Pericardium fibroblast (primary cell): Measurements from ENCODE around the gene CSRP1. TPM values are rescaled to one million over a fixed set of nuclear protein-coding genes. Genes with fewer than 3 reads are reported as not detected.

Experiments used
- total RNA-seq: library from RNA; depleted of rRNA; stranded (reverse); fragments of >200 nt; gene quantifications from 2 replicates; pipeline ENCODE4 v1.2.3, GENCODE V29; 2015

Gene CSRP1
- total RNA-seq = 129 and 608 TPM in 2 replicates

GRCh38 chr1:201506557-201507359 is at the start of gene CSRP1:
TSS of gene CSRP1 (minus strand) at chr1:201507123. CDS start at chr1:201496303, 10,820 bp downstream.

GRCh38 chr1:201538612-201539551 is 32.0 kb upstream of the CSRP1 start, which contains the start of gene NAV1:
TSS of gene NAV1 (plus strand) at chr1:201539127. CDS start at chr1:201622885, 83,758 bp downstream.

GRCh38 chr1:201468844-201469644 is 37.9 kb downstream of the CSRP1 start, which contains the start of gene PHLDA3:
TSS of gene PHLDA3 (minus strand) at chr1:201469188. CDS start at chr1:201468786, 402 bp downstream.

Other genes with a start within 250 kb of the CSRP1 start
- not detected in 2 replicates for gene PKP1, start 223.6 kb downstream of the CSRP1 start, total RNA-seq
- gene TNNT2, start 129.4 kb downstream of the CSRP1 start, total RNA-seq = 16.0 and 21.7 TPM in 2 replicates
- gene LAD1, start 107.8 kb downstream of the CSRP1 start, total RNA-seq = 8.6 TPM in 1 of 2 replicates, not detected in the other
- gene TNNI1, start 85.4 kb downstream of the CSRP1 start, total RNA-seq = 0.23 and 31.5 TPM in 2 replicates
- gene PHLDA3, start 37.9 kb downstream of the CSRP1 start, total RNA-seq = 34.0 and 82.1 TPM in 2 replicates
- gene NAV1, start 32.0 kb upstream of the CSRP1 start, total RNA-seq = 45.1 and 56.9 TPM in 2 replicates